ENCODE results near the gene OR1L4. TPM values are rescaled to one million over a fixed set of nuclear protein-coding genes. Genes with fewer than 3 reads are reported as not detected.

OR1L4 gene
- total RNA-seq, 6 experiments from 2014 or later = not detected

- DNase-seq (no peak), ATAC-seq (no peak)
- H3K4me1 ChIP-seq = no peaks in the 10 kb centered on the region
- H3K36me3 ChIP-seq = no peaks in the 10 kb centered on the region
- TF ChIP-seq, protein P1, sequence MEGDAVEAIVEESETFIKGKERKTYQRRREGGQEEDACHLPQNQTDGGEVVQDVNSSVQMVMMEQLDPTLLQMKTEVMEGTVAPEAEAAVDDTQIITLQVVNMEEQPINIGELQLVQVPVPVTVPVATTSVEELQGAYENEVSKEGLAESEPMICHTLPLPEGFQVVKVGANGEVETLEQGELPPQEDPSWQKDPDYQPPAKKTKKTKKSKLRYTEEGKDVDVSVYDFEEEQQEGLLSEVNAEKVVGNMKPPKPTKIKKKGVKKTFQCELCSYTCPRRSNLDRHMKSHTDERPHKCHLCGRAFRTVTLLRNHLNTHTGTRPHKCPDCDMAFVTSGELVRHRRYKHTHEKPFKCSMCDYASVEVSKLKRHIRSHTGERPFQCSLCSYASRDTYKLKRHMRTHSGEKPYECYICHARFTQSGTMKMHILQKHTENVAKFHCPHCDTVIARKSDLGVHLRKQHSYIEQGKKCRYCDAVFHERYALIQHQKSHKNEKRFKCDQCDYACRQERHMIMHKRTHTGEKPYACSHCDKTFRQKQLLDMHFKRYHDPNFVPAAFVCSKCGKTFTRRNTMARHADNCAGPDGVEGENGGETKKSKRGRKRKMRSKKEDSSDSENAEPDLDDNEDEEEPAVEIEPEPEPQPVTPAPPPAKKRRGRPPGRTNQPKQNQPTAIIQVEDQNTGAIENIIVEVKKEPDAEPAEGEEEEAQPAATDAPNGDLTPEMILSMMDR (IDR thresholded peaks at IDR 0.05) = no peak
- TF ChIP-seq POLR2A (IDR thresholded peaks at IDR 0.05) = no peak
- H3K27ac ChIP-seq = no peak within 1 kb of the TSS
- 70% methylated on average over 6 of the region's 6 CpGs for WGBS (ENCODE audit: insufficient coverage, low coverage, low lambda C conversion rate, missing lambda C conversion rate)
- no peaks in the 10 kb centered on the region for H3K9me3 ChIP-seq
- no peak within 1 kb of the TSS for H3K4me3 ChIP-seq
- intact Hi-C loops (cut with DNase I) = no loop called here
- no peaks in the 10 kb centered on the region for H3K27me3 ChIP-seq
Measured at GRCh38 chr9:122742003-122742402, 18.2 kb downstream of the OR1L4 start, which contains the start of gene OR1L6. Gene OR1L6 (plus strand): TSS chr9:122742303. CDS start chr9:122749848, 7,545 bp downstream.

DNA sequence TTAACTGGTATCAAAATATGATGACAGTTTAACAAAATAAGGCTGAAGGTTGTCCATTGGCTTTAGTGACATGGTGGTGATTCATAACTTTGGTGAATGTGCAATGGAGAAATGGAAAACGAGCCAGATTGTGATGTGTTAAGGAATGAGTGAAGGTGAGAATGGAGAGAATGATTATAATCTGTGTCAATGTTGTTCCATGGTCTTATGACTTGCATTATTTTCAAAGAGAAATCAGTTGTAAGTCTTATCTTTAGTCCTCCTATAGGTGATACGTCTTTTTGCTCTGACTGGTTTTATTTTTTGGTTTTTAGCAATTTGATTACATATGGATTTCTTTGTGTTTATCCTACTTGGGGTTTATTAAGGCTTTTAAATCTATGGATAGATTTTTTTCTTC lies 31.0 kb downstream of the OR1L4 start:
- intact Hi-C loops (cut with DNase I) = no loop called here
- Histone ChIP-seq H3K4me1 (no peaks in the 10 kb centered on the region), H3K27ac (no peak overlapping the region), H3K4me3 (no peak overlapping the region), H3K36me3 (no peaks in the 10 kb centered on the region), H3K9me3 (peaks cover 0 to 7% (median 0%) of the 10 kb centered on the region in 4 donors), H3K27me3 (no peaks in the 10 kb centered on the region)
- ATAC-seq = no peak
- no peak for DNase-seq
- WGBS (ENCODE audit: insufficient coverage, low coverage, low lambda C conversion rate, missing lambda C conversion rate) = 33% methylated on average over 2 of the region's 2 CpGs
- no peak for TF ChIP-seq POLR2A (IDR thresholded peaks at IDR 0.05)
- TF ChIP-seq, protein P1 (IDR thresholded peaks at IDR 0.05) = no peak

- no peaks in the 10 kb centered on the region for H3K9me3 ChIP-seq
Measured at GRCh38 chr9:122767817-122768216, 44.0 kb downstream of the OR1L4 start.

More at GRCh38 chr9:122767817-122768216, 44.0 kb downstream of the OR1L4 start:
- no peak overlapping the region for H3K4me3 ChIP-seq
- TF ChIP-seq, protein P1 (IDR thresholded peaks at IDR 0.05) = no peak
- TF ChIP-seq POLR2A (IDR thresholded peaks at IDR 0.05) = no peak
- no peaks in the 10 kb centered on the region for H3K4me1 ChIP-seq
- no peak overlapping the region for H3K27ac ChIP-seq
- ATAC-seq (no peak), DNase-seq (no peak)
- WGBS (ENCODE audit: insufficient coverage, low coverage, low lambda C conversion rate, missing lambda C conversion rate) = no CpG with 5 or more reads among the region's 4 CpGs
- H3K27me3 ChIP-seq = no peaks in the 10 kb centered on the region
- intact Hi-C loops (cut with DNase I) = no loop called here
- H3K36me3 ChIP-seq = no peaks in the 10 kb centered on the region

Other genes with a start within 250 kb of the OR1L4 start
- not detected for gene OR1J1, start 246.1 kb upstream of the OR1L4 start, total RNA-seq
- gene OR1J2, start 213.2 kb upstream of the OR1L4 start, total RNA-seq = not detected
- gene OR1J4, start 204.8 kb upstream of the OR1L4 start, total RNA-seq = not detected
- not detected for gene OR1N1, start 196.7 kb upstream of the OR1L4 start, total RNA-seq
- not detected for gene OR1N2, start 170.9 kb upstream of the OR1L4 start, total RNA-seq
- gene OR1L8, start 140.6 kb upstream of the OR1L4 start, total RNA-seq = not detected
- not detected for gene OR1Q1, start 109.3 kb upstream of the OR1L4 start, total RNA-seq
- gene OR1B1, start 66.4 kb upstream of the OR1L4 start, total RNA-seq = not detected
- gene OR1L1, start 62.3 kb upstream of the OR1L4 start, total RNA-seq = not detected
- not detected for gene OR1L3, start 48.9 kb upstream of the OR1L4 start, total RNA-seq
- gene OR1L6, start 18.3 kb downstream of the OR1L4 start, total RNA-seq = not detected
- not detected for gene OR5C1, start 64.9 kb downstream of the OR1L4 start, total RNA-seq
- not detected for gene OR1K1, start 76.1 kb downstream of the OR1L4 start, total RNA-seq
- gene PDCL, start 104.6 kb downstream of the OR1L4 start, total RNA-seq = 1 to 10 TPM; 3.5 to 7.5 (median 4.8) TPM
- gene RC3H2, start 181.4 kb downstream of the OR1L4 start, total RNA-seq = 10 to 100 TPM; 14.1 to 20.7 (median 19.4) TPM
- gene ZBTB6, start 189.3 kb downstream of the OR1L4 start, total RNA-seq = 1 to 10 TPM; 2.2 to 4.3 (median 2.7) TPM
- 1 to 10 TPM; 1.2 to 2.3 (median 1.4) TPM for gene ZBTB26, start 207.5 kb downstream of the OR1L4 start, total RNA-seq
- 10 to 100 TPM; 11.4 to 15.4 (median 13.5) TPM for gene RABGAP1, start 217.0 kb downstream of the OR1L4 start, total RNA-seq